Activated T-helper 1 cell treated with anti-CD3 and anti-CD28 coated beads, Interleukin-2, amount 50 U/mL, for 16 hours (primary cell): ENCODE measurements around the gene FSCN2.

Experiments used
- DNase-seq, 2 donors: peaks; one replicate each; pipeline ENCODE4 v3.0.0-alpha.2; 2020; ENCODE audit warnings: low read depth in 1 of 2, low spot score in 1 of 2

Gene FSCN2

DNA sequence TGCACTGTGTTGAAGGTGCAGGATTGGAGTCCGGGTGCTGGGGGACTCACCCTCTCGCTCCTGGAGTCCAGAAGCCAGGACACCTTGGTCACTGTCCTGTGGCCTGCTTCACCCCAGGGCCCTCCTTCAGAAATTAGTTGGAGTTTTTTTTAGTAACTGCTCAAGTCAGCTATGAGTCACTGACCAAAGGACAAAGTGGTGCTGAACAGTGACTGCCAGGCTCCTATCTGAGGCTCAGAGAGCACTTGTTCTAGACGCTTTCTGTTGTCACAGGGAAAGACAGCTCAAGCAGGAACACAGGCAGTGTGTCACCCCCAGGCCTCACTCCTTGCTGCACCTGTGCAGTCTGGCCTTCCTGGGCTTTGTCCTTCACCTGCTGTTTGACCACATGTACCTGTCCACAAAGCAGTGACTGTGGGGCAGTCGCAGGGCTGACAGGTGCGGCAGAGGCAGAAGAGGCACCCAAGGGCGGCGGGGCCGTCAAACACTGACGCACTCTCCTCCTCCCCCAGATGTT is 28.1 kb downstream of the FSCN2 start:
- no peak for DNase-seq

DNA sequence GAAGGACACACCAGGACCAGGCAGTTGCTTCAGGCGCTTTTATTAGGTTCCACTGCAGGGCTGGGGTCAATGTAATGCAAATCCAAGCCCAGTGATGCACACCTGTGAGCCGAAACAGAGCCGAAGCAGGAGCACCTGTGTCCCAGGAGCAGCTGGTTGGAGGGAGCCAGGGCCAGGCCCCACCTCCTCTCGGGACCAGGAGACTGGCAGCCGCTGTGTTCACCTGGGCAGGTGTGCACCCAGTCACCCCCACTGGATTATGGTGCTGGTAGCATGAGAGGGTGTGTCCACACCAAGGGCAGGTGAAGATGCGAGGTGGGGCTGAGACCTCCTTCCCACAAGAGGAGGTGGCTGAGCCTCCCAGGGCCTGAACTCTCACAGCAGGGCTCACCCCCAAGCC is 28.7 kb downstream of the FSCN2 start:
- DNase-seq = no peak

DNA sequence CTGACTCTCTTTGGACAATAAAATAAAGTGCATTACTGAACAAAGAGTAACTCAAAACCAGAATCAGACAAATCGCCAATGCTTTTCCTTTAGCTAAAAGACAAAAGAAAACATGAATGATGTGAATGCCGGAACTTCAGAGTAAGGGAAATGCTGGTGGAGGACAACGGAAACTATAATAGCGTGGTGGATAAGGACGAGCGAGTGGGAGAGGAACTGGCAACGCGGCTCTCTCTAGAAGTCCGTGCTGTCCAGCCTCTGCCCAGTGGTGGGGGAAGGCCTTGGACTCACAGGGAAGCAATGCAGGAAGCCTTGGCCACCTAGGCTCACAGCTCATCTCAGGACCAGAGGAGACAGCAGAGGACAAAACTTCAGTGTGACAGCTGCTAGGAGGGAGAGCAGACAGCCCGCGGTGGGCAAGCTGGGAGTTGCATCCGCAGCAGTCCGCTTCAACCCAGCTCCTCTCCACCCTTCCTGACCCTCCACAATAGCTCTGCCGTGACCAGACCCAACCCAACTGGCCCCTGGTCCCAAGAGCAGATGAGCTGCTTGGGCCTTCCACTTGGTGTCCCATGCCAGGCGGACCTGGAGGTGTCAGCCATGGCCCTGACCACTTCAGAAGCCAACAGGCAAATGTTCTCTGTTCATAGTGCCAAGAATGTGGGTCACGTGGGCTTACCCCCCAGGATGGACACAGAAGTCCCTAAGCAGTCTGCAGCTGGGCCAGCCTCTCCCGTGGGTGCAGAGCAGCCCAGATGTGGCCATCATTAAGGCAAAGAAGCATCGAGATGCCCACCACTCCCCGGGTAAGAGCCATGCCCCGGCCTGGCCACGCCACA is 29.3 kb downstream of the FSCN2 start:
- no peak for DNase-seq

DNA sequence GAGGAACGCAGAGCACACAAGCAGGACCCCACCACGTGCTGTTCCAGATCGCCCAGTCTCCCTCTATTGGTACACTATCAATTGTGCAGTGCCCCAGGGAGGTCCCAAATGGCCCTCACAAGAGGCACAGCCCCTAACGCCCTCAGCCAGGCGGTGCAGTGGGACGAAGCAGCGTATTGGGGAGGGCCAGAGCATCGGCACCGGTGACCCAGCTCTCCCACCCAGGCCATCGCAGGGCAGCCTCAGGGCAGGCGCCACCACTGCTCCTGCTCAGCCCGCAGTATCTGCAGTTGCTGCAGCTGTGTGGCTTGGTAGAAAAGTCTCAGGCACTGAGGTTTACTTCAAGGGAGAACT is 29.9 kb downstream of the FSCN2 start:
- no peak for DNase-seq

DNA sequence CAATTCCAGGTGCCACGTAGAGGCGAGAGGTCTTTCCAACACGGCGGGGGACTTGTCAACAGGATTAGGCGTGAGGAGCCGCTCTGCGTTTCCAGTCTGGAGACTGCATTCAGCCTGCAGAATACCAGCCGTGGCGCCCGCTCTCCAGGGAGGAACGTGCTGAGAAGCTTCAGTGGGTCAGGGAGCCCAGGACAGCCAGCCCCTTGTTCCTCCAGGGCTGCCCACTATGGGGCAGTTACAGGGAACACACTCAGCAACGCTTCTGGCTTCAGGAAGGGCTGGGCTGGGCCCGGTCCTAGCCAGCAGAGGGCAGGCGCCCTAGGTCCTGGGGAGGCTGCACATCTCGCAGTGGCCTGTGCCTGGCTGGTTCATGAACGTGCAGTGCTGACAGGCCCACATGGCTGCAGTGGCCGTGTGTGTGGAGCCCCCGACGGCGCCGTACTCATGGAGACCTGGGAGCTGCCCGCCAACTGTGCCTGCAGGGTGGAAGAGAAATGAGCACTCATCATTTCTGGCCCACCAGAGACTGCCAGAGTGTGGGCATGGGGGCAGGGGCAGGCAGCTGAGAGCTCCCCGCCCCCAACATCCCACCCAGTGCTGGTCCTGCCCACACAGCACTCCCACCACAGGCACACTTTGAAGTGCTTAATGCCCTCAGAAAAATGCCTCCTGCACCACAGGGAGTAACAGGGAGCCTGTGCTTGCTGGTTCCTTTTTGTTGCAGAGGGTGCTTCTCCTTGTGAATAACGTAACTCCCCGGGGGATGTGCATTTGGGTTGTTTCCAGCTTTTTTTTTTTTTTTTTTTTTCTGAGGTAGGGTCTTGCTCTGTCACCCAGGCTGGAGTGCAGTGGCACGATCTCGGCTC is 31.0 kb downstream of the FSCN2 start:
- no peak for DNase-seq

DNA sequence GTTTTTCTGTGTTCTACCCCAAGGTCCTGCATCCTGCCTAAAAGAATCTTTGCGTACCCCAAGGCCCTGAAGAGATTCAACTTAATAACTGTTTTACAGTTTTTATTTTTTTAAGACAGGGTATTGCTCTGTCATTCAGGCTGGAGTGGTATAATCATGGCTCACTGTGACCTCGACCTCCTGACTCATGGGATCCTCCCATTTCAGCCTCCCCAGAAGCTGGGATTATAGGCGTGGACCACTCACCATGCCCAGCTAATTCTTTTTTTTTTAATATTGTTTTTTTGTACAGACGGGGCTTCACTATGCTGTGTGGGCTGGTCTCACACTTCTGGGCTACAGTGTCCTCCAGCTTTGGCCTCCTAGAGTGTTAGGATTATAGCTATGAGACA is 33.3 kb downstream of the FSCN2 start:
- DNase-seq = no peak

DNA sequence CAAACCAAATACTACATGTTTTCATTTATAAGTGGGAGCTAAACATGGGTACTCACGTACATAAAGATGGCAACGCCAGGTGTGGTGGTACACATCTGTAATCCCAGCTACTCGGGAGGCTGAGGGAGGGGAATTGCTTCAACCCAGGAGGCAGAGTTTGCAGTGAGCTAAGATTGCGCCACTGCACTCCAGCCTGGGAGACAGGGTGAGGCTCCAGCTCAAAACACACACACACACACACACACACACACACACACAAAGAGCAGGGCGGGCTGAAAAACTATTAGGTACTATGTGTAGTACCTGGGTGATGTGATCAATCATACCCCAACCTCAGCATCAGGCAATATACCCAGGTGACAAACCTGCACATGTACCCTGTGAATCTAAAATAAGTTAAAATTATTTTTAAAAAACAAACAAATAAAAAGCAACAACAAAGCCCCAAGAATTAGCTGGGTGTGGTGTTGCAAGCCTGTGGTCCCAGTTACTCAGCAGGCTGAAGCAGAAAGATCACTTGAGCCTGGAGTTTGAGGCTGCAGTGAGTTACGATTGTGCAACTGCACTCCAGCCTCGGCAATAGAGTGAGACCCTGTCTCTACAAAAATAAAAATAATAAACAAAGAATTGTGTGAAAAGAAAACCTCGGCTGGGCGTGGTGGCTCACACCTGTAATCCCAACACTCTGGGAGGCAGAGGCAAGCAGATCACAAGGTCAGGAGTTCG is 35.8 kb downstream of the FSCN2 start:
- no peak for DNase-seq

DNA sequence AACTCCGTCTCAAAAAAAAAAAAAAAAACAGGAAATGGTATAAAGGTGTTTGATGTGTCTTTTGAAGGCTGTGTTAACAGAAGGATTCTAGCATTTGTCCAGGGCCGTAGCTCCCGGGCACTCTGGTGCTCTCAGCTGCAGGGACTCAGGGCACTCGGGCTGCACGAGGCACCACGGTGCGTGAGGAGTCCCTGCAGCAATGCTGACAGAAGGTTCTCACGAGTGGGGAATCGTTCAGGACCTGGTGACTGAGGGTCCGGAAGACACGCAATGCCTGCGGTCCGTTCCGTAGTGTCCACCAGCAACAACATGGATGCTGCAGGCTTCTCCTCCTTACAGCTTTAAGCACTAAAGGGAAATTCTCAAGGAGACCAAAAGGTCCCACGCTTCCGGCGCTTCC is 36.6 kb downstream of the FSCN2 start:
- no peak for DNase-seq

DNA sequence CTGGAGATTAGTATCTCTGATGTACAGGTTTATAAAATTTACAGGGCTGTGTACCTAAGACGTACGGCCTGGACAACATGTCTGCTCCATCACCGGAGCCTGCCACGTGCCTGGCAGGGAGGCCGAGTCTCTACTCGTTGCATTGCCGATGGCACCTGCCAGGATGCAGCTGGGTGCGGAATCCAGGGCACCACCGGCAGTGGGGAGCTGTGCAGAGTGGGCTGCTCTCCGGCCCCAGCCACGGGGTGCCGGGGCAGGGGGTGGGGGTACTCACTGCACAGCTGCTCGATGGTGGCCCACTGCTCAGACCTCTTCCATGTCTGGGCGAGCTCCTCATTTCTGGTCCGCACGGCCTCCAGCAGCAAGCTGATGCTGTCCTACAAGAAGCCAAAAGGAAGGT is 37.1 kb downstream of the FSCN2 start:
- no peak for DNase-seq

DNA sequence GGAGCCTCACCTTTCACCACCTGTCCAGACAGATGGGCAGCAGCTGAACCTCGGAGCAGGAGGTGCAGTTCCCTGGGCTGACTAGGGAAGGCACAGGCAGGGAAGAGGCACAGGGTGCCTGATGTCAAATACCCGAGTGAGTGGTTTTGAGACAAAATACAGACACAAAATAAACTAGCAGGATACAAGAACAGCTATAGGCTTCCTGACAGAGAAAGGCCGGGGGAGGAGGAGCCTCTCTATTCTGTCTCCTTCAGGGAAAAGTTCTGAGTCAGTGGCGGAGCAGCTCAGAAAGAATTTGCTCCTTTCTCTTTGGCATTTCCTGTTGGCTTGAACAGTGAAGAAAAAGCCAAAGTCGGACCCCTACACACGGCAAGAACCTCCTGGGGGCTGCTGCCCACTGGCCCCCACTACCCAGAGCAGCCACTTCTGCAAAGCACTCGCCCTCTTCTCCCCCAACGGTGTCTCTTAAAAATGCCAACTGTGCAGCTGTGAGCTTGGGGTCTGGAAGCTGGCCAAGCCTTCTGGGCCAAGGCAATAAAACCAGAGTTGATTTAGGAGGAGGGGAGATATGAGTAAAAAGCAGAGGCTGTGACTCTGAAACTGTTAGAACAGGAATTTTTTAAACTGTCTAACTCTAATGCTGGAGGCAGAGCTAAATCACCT is 38.4 kb downstream of the FSCN2 start:
- DNase-seq = no peak

DNA sequence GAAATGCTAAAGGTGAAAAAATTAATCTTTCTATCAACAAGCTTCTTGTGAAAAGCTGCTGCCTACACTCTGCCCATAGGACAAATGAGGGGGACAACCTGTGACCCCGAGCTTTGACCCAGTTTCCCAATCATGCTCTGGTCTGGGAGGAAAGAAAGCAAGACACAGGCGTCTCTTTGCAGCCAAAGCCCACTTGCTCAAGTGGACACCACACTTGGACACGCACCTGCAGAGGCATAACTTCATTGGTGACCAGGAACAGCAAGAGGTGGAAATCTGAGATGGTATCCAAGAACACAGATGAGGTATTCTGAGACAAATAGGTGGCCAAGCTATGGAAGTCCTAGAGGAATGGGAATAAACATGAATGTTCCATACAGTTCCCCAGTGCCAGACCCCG is 39.0 kb downstream of the FSCN2 start:
- no peak for DNase-seq

DNA sequence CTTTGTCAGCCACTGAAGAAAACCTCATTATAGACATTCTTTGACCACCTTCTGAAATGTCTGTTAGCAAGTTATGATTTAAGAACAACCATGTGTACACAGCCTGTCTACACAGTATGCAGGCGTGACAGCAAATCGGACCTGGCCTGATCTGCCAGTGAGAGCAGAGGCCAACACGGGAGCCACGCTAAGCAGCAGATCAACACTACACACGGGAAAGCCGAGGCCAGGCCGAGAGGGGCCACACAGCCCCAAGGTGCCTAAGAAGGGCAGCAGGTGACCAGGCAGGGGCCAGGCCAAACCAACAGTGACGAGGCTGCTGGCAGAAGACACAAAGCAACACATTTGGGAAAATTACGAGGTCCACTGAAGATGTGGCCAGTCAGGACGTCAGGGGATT is 40.2 kb downstream of the FSCN2 start:
- no peak for DNase-seq

DNA sequence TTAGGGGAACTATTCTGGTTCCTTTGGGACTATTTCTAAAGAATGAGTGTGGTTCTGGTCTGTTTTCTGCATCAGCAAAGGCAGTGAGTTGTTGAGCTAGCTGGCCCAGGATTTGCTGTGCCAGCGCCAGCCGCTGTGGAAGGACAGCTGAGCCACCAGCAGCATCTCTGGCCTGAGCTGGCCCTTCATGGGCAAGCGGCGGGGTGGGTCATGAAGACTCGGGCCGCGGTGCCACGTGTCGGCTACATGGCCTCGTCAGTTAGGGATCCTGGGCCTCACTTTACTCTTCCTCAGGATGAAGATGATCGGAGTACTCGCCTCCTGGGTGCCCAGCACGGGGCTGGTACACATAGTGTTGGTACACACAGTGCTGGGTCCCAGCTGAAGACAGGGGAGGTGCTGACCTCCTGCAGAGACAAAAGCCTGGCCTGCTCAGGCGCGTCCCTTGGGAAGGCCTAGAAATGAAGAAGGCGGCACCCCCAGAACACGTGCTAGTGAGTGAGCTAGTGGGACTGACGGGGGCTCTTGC is 41.9 kb downstream of the FSCN2 start:
- DNase-seq = no peak

DNA sequence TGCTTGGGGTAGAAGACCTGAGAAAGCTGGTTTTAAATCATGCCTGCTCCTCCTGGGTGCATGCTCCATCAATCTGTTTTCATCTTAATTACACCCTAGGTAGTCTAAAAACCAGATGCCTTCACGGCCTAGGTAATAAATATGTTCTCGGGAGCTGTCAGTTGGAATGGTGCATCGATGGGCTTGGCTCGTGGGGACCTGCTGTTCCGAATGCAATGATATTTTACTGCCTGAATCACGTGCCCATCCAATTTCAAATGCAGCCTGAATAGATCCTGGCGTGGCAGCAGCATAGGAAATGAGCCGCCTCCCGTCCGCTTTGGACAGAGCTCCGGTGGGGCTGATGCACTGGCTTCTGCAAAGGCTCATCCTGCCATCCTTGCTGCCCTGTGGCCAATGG is 42.8 kb downstream of the FSCN2 start:
- DNase-seq = no peak

DNA sequence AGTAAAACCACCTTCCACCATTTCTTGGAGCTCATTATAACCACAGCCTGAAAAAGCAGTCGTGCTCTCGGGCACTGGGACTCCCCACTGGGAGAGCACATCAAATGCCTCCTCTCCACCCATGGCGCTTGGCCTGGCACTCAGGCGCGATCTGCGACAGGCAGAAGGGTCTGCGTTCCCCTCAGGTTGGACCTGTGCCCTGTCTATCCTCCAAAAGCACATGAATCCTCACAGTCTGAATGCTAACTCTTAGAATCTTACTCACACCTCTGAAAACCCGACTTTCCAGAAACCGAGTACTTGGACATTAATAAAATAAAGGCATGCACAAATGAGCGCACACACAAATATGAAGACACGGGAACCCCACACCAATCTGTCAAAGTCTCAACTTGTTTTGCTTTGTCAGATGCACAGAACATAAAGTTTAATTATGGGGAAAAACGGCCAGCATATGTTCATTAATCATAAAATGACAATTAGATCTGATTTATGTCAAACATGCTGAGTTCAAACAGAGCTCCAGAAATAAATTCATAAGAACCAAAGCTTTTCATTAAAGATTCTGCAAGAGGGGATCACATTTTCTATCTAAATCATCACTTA is 44.5 kb downstream of the FSCN2 start:
- DNase-seq = no peak

DNA sequence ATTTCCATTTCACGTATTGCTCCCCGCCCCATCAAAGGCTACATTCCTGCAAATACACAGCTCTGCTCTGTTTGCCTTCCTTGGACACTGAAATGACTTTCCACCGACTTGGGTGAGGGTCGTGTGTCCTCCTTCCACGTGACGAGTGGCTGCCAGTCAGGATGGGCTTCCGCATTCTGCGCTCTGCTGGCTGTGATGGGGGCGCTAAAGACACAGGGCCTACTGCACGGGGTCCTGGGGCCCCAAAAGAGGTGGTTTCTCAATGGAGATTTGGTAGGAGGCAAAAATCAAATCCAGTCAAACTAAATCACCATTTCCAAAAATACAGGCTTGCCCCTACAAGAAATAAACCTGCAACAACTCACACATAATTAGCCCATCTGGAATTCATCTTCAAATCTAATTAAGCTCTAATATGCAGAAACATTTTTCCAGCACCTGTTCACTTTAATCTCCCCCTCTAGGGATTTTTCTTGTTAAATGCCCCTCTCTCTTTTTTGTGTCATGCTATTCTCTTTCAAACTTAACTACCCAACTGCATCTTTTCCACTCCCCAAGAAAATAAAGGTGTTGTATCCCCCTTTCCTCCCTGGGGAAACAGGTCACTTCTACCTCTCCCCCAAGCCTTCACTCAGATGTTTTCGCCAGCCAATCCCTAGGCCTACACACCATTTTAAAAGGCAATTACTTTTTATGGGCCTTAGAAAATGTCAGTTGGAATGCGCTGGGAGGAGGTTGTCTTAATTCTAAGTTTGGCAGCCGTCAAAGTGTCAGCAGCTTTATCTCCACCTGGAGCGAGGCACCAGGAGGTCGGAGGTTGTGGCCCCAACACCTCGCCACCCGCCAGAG is 45.8 kb downstream of the FSCN2 start:
- DNase-seq = no peak

DNA sequence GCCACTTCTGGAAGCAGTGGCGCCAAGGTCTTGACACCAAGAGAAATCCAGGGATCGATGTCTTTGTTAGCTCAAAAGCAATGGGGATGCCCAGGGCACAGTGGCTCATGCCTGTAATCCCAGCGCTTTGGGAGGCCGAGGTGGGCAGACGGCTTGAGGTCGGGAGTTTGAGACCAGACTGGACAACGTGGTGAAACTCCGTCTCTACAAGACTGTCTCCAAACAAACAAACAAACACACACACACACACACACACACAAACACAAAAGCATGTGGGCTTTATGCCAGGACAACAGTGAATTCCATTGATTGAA is 46.4 kb downstream of the FSCN2 start:
- DNase-seq = no peak

DNA sequence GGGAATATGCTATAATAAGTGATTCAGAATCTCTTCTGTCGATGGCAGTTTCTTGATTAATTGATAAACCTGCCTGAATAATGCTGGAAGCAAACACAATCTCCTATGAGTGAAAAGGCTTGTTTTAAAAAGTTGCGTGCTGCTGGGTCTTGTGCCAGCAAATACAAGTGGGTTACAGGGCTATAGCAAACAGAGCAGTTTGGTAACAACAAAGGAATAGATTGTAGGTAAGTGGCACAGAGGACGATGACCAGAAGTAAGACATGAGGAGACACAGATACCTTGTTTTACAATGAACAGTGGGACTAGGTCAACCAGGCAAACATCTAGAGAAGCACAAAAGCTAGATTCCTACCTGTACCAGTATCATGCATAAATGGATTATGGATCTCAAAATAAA is 47.7 kb downstream of the FSCN2 start:
- no peak for DNase-seq

DNA sequence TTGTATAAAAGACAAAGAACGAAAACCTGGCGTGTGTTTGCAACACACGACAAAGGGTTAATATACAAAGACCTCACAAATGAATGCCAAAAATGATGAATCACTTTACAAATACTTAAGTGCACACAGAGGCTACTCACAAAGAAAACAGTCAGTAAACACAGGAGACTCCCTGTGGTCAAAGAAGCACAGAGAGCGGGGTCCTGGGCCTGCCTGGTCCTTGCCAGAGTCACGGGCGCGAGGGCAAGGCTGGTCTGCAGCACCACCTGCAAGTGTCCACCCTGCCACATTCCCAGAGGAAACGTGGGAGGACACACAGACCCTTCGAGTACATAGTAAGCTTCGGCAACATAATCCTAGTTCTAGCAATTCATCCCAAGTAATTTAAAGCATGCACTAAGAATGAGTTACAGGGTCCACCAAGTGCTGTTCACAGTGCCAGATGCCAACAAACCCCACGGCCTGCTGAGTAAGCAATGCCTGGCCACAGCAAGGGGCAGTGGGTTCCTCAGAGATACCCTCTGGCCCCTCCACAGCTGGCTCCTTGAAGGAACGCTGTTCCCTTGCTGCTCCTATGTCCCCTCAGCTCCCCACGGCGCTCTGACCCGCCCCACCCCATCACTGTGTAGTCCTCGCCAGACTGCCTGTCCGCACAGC is 48.6 kb downstream of the FSCN2 start:
- no peak for DNase-seq
